CD14-positive monocyte (primary cell): ENCODE data around the gene SCAMP5. TPM values are rescaled to one million over a fixed set of nuclear protein-coding genes. Genes with fewer than 3 reads are reported as not detected.

Source experiments
- DNase-seq, 3 donors: peaks; one replicate each; pipeline ENCODE4 v3.0.0-alpha.2; 2011 to 2022
- H2AFZ ChIP-seq: 2 replicates; pipeline ENCODE4 v1.6.0; 2012; ENCODE audit warnings: mild to moderate bottlenecking, low read depth, low read length, inconsistent platforms; ENCODE audit not compliant: insufficient read depth, poor library complexity, severe bottlenecking
- H3K27ac ChIP-seq, 2 donors: 1 replicate in 1 of 2; 2 replicates in 1 of 2; pipeline ENCODE4 v1.5.1; 2012 to 2013; ENCODE audit warnings: low read length in 2 of 2, control low read depth in 1 of 2, inconsistent platforms in 1 of 2, low read depth in 1 of 2, mild to moderate bottlenecking in 1 of 2
- H3K27me3 ChIP-seq, 2 donors: one replicate each; pipeline versions ENCODE4 v1.6.0 to v1.6.1; 2011 to 2013; ENCODE audit warnings: low read length in 2 of 2; ENCODE audit not compliant: control insufficient read depth in 2 of 2, insufficient read depth in 2 of 2
- H3K36me3 ChIP-seq, 2 donors: replicated peaks in 1 of 2; 1 replicate in 1 of 2; 2 replicates in 1 of 2; pipeline versions ENCODE4 v1.5.1 to v1.6.1; 2012 to 2013; ENCODE audit warnings: low read length in 2 of 2, control low read depth in 1 of 2, inconsistent platforms in 1 of 2, mild to moderate bottlenecking in 1 of 2; ENCODE audit not compliant: insufficient read depth in 2 of 2, control insufficient read depth in 1 of 2
- H3K4me1 ChIP-seq, 2 donors: 1 replicate in 1 of 2; 2 replicates in 1 of 2; pipeline versions ENCODE4 v1.5.1 to v1.6.1; 2012 to 2013; ENCODE audit warnings: low read length in 2 of 2, control low read depth in 1 of 2, inconsistent platforms in 1 of 2, mild to moderate bottlenecking in 1 of 2, moderate library complexity in 1 of 2; ENCODE audit not compliant: insufficient read depth in 2 of 2, control insufficient read depth in 1 of 2
- H3K4me2 ChIP-seq: replicated peaks from 2 replicates; pipeline ENCODE3; 2012; ENCODE audit warnings: low read length, moderate library complexity, mild to moderate bottlenecking; ENCODE audit not compliant: poor library complexity, severe bottlenecking; ENCODE audit errors: extremely low read depth
- H3K4me3 ChIP-seq, 3 experiments: fragments of 200-600 bp in 1 of 3; sonication (generic) in 1 of 3; replicated peaks in 1 of 3; 1 replicate in 2 of 3; 2 replicates in 1 of 3; pipeline ENCODE4 v1.5.1; 2011 to 2013; ENCODE audit warnings: low read length in 3 of 3, mild to moderate bottlenecking in 3 of 3, control low read depth in 2 of 3, low read depth in 2 of 3, inconsistent platforms in 1 of 3, moderate library complexity in 1 of 3
- H3K79me2 ChIP-seq: 2 replicates; pipeline ENCODE4 v1.6.0; 2012; ENCODE audit warnings: mild to moderate bottlenecking, control low read depth, inconsistent platforms, low read length, moderate library complexity; ENCODE audit not compliant: insufficient read depth
- H3K9ac ChIP-seq: 2 replicates; pipeline ENCODE4 v1.6.0; 2017; ENCODE audit warnings: low read length, mild to moderate bottlenecking; ENCODE audit not compliant: insufficient read depth, poor library complexity, severe bottlenecking
- H3K9me3 ChIP-seq, 2 donors: replicated peaks in 1 of 2; 1 replicate in 1 of 2; 2 replicates in 1 of 2; pipeline versions ENCODE4 v1.5.1 to v1.6.1; 2012 to 2013; ENCODE audit warnings: low read length in 2 of 2, control low read depth in 1 of 2; ENCODE audit not compliant: control insufficient read depth in 1 of 2, insufficient read depth in 1 of 2
- H4K20me1 ChIP-seq: 2 replicates; pipeline ENCODE4 v1.6.0; 2012; ENCODE audit warnings: mild to moderate bottlenecking, low read length, control low read depth, moderate library complexity; ENCODE audit not compliant: insufficient read depth
- H3K27ac Mint-ChIP-seq, 7 donors: one replicate each; pipeline ENCODE4 v1.8.0; 2020; ENCODE audit warnings: mild to moderate bottlenecking in 7 of 7, mixed read lengths in 7 of 7, moderate library complexity in 6 of 7, inconsistent platforms in 2 of 7
- H3K27me3 Mint-ChIP-seq, 3 donors: one replicate each; pipeline ENCODE4 v1.8.0; 2021 to 2022; ENCODE audit warnings: low read depth in 3 of 3, mild to moderate bottlenecking in 3 of 3, mixed read lengths in 3 of 3, moderate library complexity in 3 of 3, inconsistent platforms in 1 of 3
- H3K36me3 Mint-ChIP-seq, 2 donors: one replicate each; pipeline ENCODE4 v1.8.0; 2020; ENCODE audit warnings: mixed read lengths in 2 of 2, inconsistent platforms in 1 of 2, mild to moderate bottlenecking in 1 of 2
- H3K4me1 Mint-ChIP-seq: one replicate; pipeline ENCODE4 v1.8.0; 2020; ENCODE audit warnings: mild to moderate bottlenecking, mixed read lengths
- H3K4me3 Mint-ChIP-seq, 2 donors: one replicate each; pipeline ENCODE4 v1.8.0; 2020; ENCODE audit warnings: mild to moderate bottlenecking in 2 of 2, mixed read lengths in 2 of 2, moderate library complexity in 1 of 2
- H3K9me3 Mint-ChIP-seq, 7 donors: one replicate each; pipeline ENCODE4 v1.8.0; 2020 to 2022; ENCODE audit warnings: mixed read lengths in 7 of 7, mild to moderate bottlenecking in 6 of 7, moderate library complexity in 6 of 7, inconsistent platforms in 2 of 7
- WGBS: methylation state at CpG from one replicate; pipeline ENCODE4 v1.1.5; 2013; ENCODE audit warnings: missing lambda C conversion rate; ENCODE audit not compliant: insufficient coverage; 5-methylcytosine and 5-hydroxymethylcytosine counted together
- intact Hi-C, 2 donors: fragments of 100-400 bp; cut with micrococcal nuclease; formaldehyde crosslinking; loops; one replicate each; pipeline versions ENCODE4 v1.15.0 to v1.15.1; 2023
- polyA plus RNA-seq, 3 donors: library from polyadenylated mRNA; depleted of rRNA in 1 of 3; unstranded in 2 of 3; stranded (reverse) in 1 of 3; fragments of 300-500 nt in 2 of 3; fragments of >200 nt in 1 of 3; fragmentation: Illumina TruSeq in 2 of 3; gene quantifications; 1 replicate in 2 of 3; 2 replicates in 1 of 3; pipeline ENCODE4 v1.2.3, GENCODE V29; 2012 to 2021
- TF ChIP-seq, protein P1 (sequence below): fragments of 200-600 bp; IDR thresholded peaks from one replicate; pipeline ENCODE4 v1.8.0; 2022; ENCODE audit warnings: antibody characterized with exemption, mild to moderate bottlenecking

The SCAMP5 gene
- polyA plus RNA-seq, 3 donors = 0.08 to 0.32 TPM; not detected in 1

- Mint-ChIP-seq H3K9me3 (peaks cover 0 to 2% (median 0%) of the 10 kb centered on the region in 7 donors), H3K36me3 (peaks cover 9 to 10% of the 10 kb centered on the region in 2 donors), H3K4me1 (peaks cover 52% of the 10 kb centered on the region), H3K27me3 (peaks cover 0 to 2% (median 2%) of the 10 kb centered on the region in 3 donors), H3K4me3 (no peak overlapping the region), H3K27ac (peak overlapping the region in 2 of 7 donors; percentile 63 to 78)
- no peaks in the 10 kb centered on the region for H3K9me3 ChIP-seq
- TF ChIP-seq, protein P1, sequence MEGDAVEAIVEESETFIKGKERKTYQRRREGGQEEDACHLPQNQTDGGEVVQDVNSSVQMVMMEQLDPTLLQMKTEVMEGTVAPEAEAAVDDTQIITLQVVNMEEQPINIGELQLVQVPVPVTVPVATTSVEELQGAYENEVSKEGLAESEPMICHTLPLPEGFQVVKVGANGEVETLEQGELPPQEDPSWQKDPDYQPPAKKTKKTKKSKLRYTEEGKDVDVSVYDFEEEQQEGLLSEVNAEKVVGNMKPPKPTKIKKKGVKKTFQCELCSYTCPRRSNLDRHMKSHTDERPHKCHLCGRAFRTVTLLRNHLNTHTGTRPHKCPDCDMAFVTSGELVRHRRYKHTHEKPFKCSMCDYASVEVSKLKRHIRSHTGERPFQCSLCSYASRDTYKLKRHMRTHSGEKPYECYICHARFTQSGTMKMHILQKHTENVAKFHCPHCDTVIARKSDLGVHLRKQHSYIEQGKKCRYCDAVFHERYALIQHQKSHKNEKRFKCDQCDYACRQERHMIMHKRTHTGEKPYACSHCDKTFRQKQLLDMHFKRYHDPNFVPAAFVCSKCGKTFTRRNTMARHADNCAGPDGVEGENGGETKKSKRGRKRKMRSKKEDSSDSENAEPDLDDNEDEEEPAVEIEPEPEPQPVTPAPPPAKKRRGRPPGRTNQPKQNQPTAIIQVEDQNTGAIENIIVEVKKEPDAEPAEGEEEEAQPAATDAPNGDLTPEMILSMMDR = no peak
- H3K4me3 ChIP-seq = no peak overlapping the region
- no peak overlapping the region for H3K9ac ChIP-seq
- WGBS = 88% methylated on average over 3 of the region's 4 CpGs
- no peak for DNase-seq
- H3K27ac ChIP-seq = peak overlapping the region in 1 of 2 donors; percentile 31
- no peaks in the 10 kb centered on the region for H3K27me3 ChIP-seq
- peaks cover 40 to 54% of the 10 kb centered on the region in 2 donors for H3K4me1 ChIP-seq
- no peaks in the 10 kb centered on the region for H3K36me3 ChIP-seq
- H3K4me2 ChIP-seq = no peak overlapping the region
- H3K79me2 ChIP-seq = no peaks in the 10 kb centered on the region
- H2AFZ ChIP-seq = no peak overlapping the region
- intact Hi-C loops = no loop called here
- H4K20me1 ChIP-seq = no peaks in the 10 kb centered on the region
Observed at GRCh38 chr15:75058127-75058905, 63.0 kb downstream of the SCAMP5 start.

- intact Hi-C loops = no loop called here
- H3K36me3 Mint-ChIP-seq = peaks cover 9 to 10% of the 10 kb centered on the region in 2 donors
- no peaks in the 10 kb centered on the region for H3K27me3 ChIP-seq
- H4K20me1 ChIP-seq = no peaks in the 10 kb centered on the region
- peak overlapping the region in 1 of 7 donors; percentile 63 for H3K27ac Mint-ChIP-seq
- H3K79me2 ChIP-seq = no peaks in the 10 kb centered on the region
- peaks cover 0 to 3% (median 2%) of the 10 kb centered on the region in 3 donors for H3K27me3 Mint-ChIP-seq
- H3K36me3 ChIP-seq = no peaks in the 10 kb centered on the region
- no peak overlapping the region for H3K27ac ChIP-seq
- no peak overlapping the region for H3K4me3 Mint-ChIP-seq
- H3K4me1 Mint-ChIP-seq = peaks cover 56% of the 10 kb centered on the region
- TF ChIP-seq, protein P1 = no peak
- no peak for DNase-seq
- no peak overlapping the region for H3K4me3 ChIP-seq
- H3K4me1 ChIP-seq = peaks cover 41 to 54% of the 10 kb centered on the region in 2 donors
- H3K9ac ChIP-seq = no peak overlapping the region
- no peak overlapping the region for H3K4me2 ChIP-seq
- peaks cover 0 to 2% (median 0%) of the 10 kb centered on the region in 7 donors for H3K9me3 Mint-ChIP-seq
- no peaks in the 10 kb centered on the region for H3K9me3 ChIP-seq
- no peak overlapping the region for H2AFZ ChIP-seq
- WGBS = 100% methylated on average over 3 of the region's 5 CpGs
Observed at GRCh38 chr15:75059607-75060006, 64.2 kb downstream of the SCAMP5 start.
